ENCODE measurements around the gene TM4SF4. TPM values are rescaled to one million over a fixed set of nuclear protein-coding genes. Genes with fewer than 3 reads are reported as not detected.

TM4SF4 gene, protein sequence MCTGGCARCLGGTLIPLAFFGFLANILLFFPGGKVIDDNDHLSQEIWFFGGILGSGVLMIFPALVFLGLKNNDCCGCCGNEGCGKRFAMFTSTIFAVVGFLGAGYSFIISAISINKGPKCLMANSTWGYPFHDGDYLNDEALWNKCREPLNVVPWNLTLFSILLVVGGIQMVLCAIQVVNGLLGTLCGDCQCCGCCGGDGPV
- 0.67 TPM for total RNA-seq (ENCODE audit: unreplicated experiment)
- long read RNA-seq, partial matches to known transcripts = 0 of 1 reads
- long read RNA-seq, other reads (novel, unspliced or antisense) = 0 of 1 reads

DNA sequence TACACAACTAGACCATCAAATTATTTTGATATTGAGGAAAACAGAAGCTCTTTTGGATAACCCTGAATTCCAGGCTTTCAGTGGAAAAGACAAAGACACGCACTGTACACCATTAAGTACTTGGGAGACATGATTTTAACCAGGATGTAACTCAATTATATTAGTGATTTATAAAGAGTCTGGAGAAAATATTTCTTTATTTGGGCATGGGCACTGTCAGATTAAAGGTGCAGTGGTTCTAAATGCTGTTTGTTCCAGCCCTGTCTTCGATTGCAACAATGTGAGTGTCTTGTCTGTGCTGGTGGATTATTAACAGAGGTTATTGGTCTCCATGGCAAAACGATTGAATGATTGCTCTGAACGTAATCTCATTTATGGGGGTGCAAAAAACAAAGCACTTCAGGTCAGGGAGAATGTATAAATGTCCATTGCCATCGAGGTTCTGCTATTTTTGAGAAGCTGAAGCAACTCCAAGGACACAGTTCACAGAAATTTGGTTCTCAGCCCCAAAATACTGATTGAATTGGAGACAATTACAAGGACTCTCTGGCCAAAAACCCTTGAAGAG lies at the start of gene TM4SF4:
TM4SF4 (plus strand) TSS at position 448 of the 568 bp plus-strand sequence. CDS start 181 bp downstream, outside the sequence.
- Mint-ChIP-seq H3K27me3 (ENCODE audit: unreplicated experiment) (peaks cover 2% of the 10 kb centered on the region), H3K4me3 (ENCODE audit: unreplicated experiment) (no peak within 1 kb of the TSS), H3K9me3 (ENCODE audit: unreplicated experiment) (no peaks in the 10 kb centered on the region), H3K36me3 (ENCODE audit: low read depth, unreplicated experiment) (no peaks in the 10 kb centered on the region), H3K4me1 (ENCODE audit: unreplicated experiment) (peaks cover 55% of the 10 kb centered on the region), H3K27ac (ENCODE audit: unreplicated experiment) (no peak within 1 kb of the TSS)
- TF ChIP-seq CTCF (IDR thresholded peaks at IDR 0.05; ENCODE audit: unreplicated experiment) = no peak
- DNase-seq (ENCODE audit: low spot score) = no peak

- Mint-ChIP-seq H3K36me3 (ENCODE audit: low read depth, unreplicated experiment) (no peaks in the 10 kb centered on the region), H3K4me3 (ENCODE audit: unreplicated experiment) (no peak overlapping the region), H3K27me3 (ENCODE audit: unreplicated experiment) (peaks cover 2% of the 10 kb centered on the region), H3K4me1 (ENCODE audit: unreplicated experiment) (peaks cover 11% of the 10 kb centered on the region), H3K9me3 (ENCODE audit: unreplicated experiment) (no peaks in the 10 kb centered on the region), H3K27ac (ENCODE audit: unreplicated experiment) (peak overlapping the region; percentile 8)
- DNase-seq (ENCODE audit: low spot score) = no peak
- TF ChIP-seq CTCF (IDR thresholded peaks at IDR 0.05; ENCODE audit: unreplicated experiment) = no peak
These were observed 49.6 kb upstream of the TM4SF4 start for GRCh38 chr3:149424918-149425317.

GRCh38 chr3:149426325-149426724 lies 48.2 kb upstream of the TM4SF4 start:
- Mint-ChIP-seq H3K4me3 (ENCODE audit: unreplicated experiment) (no peak overlapping the region), H3K4me1 (ENCODE audit: unreplicated experiment) (peaks cover 11% of the 10 kb centered on the region), H3K36me3 (ENCODE audit: low read depth, unreplicated experiment) (no peaks in the 10 kb centered on the region), H3K27ac (ENCODE audit: unreplicated experiment) (no peak overlapping the region), H3K27me3 (ENCODE audit: unreplicated experiment) (peaks cover 2% of the 10 kb centered on the region), H3K9me3 (ENCODE audit: unreplicated experiment) (no peaks in the 10 kb centered on the region)
- TF ChIP-seq CTCF (IDR thresholded peaks at IDR 0.05; ENCODE audit: unreplicated experiment) = no peak
- DNase-seq (ENCODE audit: low spot score) = no peak

- no peak for DNase-seq (ENCODE audit: low spot score)
- no peaks in the 10 kb centered on the region for H3K36me3 Mint-ChIP-seq (ENCODE audit: low read depth, unreplicated experiment)
- peaks cover 2% of the 10 kb centered on the region for H3K27me3 Mint-ChIP-seq (ENCODE audit: unreplicated experiment)
- H3K4me3 Mint-ChIP-seq (ENCODE audit: unreplicated experiment) = no peak overlapping the region
- no peak for TF ChIP-seq CTCF (IDR thresholded peaks at IDR 0.05; ENCODE audit: unreplicated experiment)
- no peak overlapping the region for H3K27ac Mint-ChIP-seq (ENCODE audit: unreplicated experiment)
- H3K4me1 Mint-ChIP-seq (ENCODE audit: unreplicated experiment) = peaks cover 11% of the 10 kb centered on the region
- no peaks in the 10 kb centered on the region for H3K9me3 Mint-ChIP-seq (ENCODE audit: unreplicated experiment)
These were observed 46.4 kb upstream of the TM4SF4 start for GRCh38 chr3:149428087-149428486.

DNA sequence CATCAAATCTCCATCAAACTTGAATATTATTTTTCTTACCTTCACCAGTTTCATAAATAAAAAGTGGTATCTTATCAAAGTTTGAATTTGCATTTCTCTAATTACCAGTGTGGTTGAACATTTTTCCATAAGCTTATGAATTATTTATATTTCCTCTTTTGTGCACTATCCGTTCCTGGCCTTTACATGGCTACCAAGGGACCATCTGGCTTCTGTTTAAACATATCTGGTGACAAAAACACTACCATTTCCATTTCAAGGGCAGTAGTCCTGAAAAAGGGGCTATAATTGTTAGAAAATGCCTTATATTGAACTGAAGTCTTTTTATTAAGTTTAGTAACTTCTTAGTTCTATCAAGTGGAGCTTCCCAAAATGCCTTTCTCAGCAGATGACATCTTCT lies 44.3 kb upstream of the TM4SF4 start:
- no peak overlapping the region for H3K4me3 Mint-ChIP-seq (ENCODE audit: unreplicated experiment)
- peaks cover 2% of the 10 kb centered on the region for H3K4me1 Mint-ChIP-seq (ENCODE audit: unreplicated experiment)
- no peaks in the 10 kb centered on the region for H3K36me3 Mint-ChIP-seq (ENCODE audit: low read depth, unreplicated experiment)
- H3K27me3 Mint-ChIP-seq (ENCODE audit: unreplicated experiment) = no peaks in the 10 kb centered on the region
- H3K9me3 Mint-ChIP-seq (ENCODE audit: unreplicated experiment) = no peaks in the 10 kb centered on the region
- DNase-seq (ENCODE audit: low spot score) = no peak
- H3K27ac Mint-ChIP-seq (ENCODE audit: unreplicated experiment) = no peak overlapping the region
- TF ChIP-seq CTCF (IDR thresholded peaks at IDR 0.05; ENCODE audit: unreplicated experiment) = no peak

Data from endothelial cell (in vitro differentiated cells).